ENCODE measurements around the gene MAGEF1.

The MAGEF1 gene, protein sequence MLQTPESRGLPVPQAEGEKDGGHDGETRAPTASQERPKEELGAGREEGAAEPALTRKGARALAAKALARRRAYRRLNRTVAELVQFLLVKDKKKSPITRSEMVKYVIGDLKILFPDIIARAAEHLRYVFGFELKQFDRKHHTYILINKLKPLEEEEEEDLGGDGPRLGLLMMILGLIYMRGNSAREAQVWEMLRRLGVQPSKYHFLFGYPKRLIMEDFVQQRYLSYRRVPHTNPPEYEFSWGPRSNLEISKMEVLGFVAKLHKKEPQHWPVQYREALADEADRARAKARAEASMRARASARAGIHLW

DNA sequence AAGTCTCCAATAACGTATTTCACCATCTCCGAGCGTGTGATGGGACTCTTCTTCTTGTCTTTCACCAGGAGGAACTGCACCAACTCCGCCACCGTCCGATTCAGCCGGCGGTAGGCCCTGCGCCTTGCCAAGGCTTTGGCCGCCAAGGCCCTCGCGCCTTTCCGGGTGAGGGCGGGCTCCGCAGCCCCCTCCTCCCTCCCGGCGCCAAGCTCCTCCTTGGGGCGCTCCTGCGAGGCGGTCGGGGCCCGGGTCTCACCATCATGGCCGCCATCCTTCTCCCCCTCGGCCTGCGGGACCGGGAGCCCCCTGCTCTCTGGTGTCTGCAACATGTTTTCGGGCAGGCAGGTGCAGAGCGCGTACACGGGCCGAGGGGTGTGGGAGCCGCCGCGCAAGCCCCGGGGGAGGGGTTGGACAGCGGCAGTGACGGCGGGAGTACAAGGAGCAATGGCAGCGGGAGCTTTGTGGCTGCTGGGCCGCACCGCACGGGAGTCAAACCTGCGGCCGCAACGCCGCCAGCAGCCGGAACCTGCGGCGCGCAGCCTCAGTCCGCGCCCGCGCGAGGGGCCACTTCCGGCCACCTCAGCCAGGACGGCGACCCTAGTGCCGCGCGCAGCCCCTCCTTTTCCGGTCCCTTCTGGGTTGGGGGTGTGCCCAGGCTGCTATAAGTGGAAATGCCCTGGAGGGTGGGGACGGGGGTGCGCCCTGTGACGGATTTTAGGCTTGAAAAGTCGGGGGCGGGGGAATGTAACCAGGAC, at the start of gene MAGEF1:
Gene MAGEF1, minus strand, starts transcription at position 572 of the 755 bp plus-strand sequence. Its CDS starts 243 bp downstream, at position 329.
- peak; percentile 90 for DNase-seq (ENCODE audit: low spot score)

DNA sequence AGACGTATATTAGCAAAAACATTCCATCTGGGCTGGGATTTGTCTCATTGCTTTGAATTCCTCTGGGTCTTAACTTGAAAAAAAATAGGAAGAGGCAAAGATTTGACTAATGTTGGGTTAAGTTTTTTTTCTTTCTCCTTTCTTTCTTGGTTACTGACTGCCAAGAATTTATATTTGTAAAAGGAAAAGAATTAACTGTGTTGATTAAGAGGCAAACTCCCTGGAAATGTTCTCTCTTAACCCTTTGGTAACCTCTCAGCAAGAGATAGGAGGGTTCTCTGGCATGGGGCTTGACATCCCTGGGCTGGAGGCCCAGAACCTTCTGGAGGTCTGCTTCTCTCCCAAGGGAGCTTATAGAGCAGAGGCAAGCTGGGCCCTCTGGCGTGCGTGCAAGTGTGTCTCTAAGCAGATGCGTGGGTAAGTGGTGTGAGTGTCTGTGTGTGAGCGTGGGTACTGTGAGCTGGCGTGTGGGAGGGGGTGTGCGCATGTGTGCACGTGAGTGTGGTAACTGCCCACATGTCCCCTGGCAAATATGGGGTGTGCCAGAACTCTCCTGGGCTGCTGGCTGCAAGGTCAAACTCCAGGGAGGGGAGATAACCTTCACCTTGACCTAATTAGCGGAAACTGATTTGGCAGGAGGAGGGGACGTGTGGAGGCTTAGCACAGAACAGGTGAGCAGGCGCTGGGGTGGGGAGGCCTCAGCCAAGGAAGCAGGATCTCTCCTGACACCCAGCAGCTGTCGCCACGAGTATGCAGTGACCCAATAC, 49.4 kb upstream of the MAGEF1 start:
- no peak for DNase-seq (ENCODE audit: low spot score)

DNA sequence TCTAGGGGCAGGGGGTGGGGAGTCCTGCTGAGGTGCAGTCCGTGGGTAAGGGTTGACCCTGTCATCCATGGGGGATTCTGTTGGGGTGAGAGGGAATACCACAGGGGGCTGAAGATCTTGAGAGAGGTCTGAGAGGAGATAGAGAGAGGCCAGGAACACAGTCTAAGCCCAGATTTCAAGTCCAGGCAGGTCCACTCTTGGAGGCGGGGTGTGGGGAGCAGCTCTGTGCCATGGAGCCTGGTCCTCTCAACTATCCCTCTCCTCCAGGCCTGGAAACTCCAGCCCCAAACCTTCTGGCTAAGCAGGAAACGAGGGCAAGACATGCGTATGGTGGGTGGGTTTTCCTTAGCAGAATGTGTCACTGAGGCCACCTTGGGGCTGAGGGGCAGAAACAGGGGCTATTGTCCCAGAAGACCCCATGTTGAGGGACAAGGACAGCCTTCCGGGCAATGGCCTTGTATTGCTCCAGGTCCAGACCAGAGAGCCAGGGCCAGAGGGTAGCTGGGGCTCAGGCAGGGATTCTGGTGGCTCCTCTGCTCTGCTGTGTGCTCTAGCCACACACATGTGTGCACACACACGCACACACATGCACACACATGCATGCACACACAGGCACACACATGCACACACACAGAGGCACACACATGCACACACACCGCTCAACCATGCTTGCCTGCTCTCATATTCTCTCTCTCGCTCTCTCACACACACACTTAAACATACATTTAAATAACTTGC, 48.6 kb upstream of the MAGEF1 start:
- no peak for DNase-seq (ENCODE audit: low spot score)

DNA sequence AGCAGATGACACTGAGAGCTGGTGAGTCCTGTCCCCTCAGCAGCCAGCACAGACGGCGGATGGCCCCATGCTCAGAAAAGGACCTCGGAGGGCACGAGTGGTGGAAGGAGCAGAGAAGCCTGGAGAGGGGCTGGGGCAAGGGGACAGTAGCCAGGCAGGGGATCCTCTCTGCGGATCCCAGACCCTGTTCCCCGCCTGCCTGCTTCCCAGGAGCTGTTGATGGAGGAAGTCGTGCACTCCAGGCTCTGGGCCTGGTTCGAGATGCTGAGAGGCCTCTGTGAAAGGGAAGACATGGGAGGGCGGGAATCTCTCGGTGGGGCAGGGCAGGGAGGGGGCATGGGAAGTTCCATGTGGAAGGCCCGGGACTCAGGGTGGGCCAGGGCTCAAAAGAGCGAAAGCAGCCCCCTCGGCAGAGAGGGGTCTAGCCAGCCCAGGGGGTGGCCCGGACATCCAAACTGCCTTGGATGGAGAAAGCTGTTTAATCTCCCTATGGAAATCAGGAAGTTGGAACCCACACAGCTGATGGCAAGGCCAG, 47.9 kb upstream of the MAGEF1 start:
- DNase-seq (ENCODE audit: low spot score), result no peak

DNA sequence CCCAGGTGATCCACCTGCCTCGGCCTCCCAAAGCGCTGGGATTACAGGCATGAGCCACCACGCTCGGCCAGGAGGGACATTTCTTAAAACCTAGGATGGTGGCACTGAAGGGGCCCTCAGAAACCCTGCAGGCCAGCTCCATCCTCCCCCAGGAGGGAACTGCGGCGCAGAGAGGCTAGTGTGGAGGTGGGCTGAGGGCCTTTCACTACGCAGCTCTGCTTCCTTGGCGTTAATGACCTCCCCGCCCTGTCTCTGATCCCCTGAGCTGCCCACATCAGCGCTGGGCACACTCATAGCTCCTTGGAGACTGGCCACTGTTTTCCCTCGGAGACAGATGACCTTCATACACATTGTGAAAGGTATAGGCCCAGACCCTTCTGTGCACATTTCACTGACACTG, 46.2 kb upstream of the MAGEF1 start:
- no peak for DNase-seq (ENCODE audit: low spot score)

DNA sequence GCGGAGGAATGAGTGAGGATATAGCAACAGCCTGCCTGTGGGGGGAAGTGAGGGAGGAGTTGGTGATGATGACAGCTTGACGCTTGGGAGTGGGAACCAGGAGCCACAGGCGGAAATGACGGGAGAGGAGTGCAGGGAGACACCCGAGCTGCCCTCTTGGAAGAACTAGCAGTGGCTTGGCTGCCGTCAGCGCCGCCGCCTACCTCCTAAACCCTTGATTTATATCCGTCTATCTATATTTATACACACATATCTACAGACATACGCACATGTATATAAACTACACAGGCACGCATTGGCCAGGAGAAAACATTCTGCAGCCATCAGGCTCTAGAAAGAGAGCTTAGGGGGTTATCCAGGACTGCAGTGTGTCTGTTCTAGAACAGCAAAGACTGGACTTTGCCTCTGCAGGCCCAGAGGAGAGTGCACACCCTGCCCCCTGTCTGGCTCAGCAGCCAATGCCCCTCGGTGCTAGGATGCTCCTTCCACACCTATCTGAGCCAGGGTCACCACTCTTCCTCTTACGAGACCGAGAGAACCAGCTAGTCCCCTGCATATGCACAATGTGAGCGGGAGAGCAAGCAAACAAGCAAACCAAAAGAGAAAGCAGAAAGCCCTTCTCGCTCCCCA, 45.3 kb upstream of the MAGEF1 start:
- DNase-seq (ENCODE audit: low spot score), result no peak

DNA sequence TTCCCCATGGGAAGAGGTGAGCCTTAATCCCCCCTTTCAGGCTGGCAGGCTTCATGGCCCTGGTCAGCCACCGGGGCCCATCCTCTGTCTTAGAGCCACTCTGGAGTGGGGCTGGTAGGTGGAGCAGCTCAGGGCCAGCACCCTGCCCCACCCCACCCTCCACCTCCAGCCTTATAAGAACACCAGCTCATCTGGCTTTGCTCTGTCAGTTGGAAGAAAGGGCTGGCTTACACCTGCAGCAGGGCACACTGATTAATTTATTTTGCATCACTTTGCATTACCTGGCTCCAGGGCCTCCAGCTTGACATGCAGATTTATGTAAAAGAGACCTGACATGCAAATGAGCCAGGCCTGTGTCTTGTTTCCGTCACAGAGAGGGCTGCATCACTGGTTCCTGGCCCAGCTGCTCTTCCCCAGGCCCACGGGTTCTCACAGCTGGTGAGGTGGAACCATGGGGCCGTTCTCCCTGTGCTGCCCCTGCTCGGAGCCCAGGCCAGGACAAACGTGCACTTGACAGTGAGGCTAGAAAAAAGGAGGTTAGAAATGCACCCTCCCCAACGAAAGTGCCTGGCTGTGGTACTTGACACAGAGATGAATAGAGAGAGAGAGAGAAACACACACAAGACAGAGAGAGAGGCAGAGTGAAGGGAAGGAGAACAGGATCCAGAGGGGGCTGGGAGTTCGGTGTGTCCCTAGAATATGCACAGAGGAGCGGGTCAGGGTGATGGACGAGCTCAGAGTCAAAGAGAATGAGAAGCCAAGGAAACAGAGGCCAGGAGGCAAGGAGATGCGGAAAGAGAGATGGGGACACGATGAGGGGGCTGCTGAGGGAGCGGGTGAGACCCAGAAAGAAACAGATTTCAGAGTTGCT, 44.5 kb upstream of the MAGEF1 start:
- no peak for DNase-seq (ENCODE audit: low spot score)

DNA sequence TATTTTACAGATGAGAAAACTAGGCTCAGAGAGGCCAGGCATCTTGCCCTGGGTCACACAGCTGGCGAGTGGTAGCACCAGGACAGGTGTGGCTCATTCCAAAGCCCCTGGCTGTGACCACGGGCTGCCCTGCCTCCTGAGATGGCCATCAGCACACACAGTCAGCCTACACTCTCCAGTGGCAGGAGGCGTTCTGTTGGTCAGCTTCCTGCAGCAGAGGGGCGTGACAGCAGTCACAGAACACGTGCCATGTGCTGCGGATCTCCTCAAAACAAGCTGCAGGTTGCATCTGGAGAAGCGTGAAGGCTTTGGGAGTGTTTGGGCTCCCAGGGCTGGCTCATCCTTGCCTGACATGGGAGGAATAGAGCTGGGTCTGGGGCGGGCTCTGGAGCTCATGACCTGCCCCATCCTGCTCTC, 43.5 kb upstream of the MAGEF1 start:
- no peak for DNase-seq (ENCODE audit: low spot score)

DNA sequence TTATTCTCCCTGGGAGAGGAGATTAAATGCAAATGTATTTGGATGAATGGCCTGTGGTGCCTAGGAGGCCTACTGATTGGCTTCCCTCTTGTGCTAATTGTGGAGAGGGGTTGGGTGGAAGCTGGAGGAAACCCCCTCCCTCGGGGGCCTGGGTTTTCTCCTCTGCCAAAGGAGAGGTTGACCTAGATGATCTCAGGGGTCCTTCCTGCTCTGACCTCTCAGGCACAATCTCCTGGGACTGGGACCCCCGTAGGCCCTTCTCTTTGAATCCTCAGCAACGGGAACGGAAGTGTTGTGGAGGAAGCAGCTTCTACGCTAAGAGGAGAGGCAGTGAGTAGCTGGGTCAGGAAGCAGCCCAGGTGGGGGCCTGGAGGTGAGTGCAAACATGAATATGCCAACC, 40.5 kb upstream of the MAGEF1 start:
- no peak for DNase-seq (ENCODE audit: low spot score)

DNA sequence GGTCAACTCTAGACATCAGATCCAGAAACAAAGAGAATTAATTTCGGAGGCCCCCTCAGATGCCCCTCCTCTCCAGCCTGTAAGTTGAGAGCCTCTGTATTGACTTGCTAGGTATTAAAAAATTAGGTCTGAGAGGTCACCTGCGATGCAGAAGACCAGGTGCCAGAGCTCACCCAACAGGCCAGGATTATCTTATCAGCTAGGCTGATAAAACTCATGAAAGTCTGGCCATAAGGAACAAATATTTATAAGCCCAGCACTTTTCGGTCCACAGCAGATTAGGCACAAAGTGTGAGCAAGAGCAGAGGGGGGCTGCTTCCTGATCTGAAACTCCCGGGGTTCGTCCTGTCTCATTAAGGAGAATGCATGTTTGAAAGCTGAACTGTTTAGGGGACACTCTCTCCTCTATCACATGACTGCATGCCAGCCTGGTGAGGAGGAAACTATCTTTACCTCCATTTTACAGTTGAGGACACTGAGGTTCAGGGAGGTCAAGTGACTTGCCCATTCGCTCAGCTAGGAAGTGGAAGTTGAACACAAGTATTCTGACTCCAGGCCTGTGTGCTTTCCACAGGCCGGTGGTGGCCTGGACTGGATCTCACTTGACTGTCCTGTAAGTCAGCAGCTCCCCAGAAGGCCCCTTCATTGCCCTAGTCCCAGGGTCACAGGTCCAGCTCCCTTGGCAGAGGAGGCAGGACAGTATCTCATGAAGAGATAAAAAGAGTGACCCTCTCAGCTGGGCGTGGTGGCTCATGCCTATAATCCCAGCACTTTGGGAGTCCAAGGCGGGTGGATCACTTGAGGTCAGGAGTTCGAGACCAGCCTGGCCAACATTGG, 39.6 kb upstream of the MAGEF1 start:
- DNase-seq (ENCODE audit: low spot score), result no peak

DNA sequence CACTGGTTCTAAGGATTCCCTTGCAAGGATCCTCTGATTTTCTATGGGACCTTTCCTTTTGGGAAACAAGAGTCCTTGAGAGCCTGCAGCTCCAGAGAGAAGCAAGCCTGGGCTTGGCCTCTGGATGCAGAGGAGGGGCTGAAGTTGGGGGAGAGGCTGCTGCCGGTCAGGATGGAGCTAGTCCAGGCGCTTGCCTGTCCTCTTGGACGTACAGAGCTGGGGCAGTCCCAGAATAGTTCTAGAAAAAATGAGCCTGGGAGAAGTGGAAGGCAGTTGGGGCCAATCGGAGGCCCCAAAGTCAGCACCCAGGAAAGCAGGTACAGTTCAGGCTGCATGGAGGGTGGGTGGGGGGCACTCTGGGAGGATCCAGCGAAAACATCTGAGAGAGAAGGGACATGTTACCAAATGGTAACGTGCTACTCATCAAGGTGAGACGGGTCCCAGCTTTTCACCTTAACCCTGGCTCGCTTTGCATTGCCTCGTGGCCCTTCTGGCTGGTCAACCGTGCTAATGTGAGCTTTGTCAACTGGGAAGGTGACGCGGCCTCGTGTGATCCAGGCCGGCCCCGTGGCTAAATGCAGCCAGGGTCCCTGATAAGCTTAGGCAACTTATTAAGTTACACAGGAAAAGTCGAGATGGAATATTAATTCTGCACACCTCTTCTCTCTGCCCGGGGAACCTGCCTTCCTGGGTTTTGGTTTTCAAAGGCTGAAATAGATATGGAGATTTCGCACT, 38.7 kb upstream of the MAGEF1 start:
- no peak for DNase-seq (ENCODE audit: low spot score)

DNA sequence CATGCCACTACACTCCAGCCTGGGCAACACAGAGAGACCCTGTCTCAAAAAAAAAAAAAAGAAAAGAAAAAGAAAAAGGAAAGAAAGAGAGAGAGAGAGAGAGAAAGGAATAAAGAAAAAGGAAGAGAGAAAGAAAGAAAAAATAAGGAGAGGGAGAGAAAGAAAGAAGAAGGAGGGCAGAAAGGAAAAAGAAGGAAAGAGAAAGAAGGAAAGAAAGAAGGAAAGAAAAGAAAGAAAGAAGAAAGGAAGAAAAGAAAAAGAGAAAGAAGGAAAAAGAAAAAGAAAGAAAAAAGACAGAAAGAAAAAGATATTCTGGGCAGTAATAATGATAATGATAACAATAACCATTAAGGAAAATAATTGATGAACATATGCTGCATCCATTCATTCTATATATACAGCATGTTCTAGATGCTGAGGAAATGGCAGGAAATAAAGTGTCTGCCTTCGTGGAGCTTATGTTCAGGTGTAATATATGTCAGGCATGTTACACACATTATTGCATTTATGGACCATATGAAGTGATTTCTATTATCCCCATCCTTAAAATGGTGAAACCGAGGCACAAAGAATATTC, 37.4 kb upstream of the MAGEF1 start:
- DNase-seq (ENCODE audit: low spot score), result no peak

DNA sequence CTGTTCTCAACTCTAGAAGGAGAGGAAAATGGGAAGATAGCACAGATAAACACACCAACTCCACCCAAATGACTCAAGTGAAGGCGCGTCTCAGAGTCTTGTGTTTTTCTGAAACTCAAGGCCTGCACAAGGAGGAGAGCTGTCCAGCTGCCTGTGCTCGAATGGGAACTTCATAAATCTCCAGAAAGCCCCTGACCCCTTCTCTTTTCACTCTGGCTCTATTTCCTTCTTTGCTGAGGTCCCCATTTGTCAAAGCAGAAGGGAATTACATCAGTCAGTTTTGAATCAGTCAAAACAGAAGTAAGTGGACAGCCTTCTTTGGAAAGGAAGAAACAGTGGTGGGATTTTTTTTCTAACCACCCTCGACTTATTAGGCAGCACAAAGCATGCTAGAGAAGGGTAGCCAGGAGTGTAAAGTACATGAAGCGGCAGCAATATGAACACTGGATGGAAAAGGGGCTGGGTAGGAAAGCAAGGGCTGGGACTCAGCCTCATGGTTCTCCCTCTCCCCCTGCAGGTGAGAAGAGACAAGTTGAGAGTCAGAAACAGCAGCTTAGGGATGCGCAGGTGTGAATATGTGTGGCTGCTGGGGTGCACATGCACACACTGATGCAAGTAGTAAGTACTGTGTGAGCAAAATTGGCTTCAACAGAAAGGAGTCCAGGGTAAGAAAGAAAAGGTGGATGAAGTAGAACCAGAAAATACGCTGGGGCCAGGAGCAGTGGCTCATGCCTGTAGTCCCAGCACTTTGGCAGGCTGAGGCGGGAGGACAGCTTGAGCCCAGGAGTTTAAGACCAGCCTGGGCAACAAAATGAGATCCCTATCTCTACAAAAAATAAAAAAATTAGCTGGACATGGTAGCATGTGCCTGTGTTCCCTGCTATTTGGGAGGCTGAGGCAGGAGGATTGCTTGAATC, 36.6 kb upstream of the MAGEF1 start:
- DNase-seq (ENCODE audit: low spot score), result peak; percentile 49

DNA sequence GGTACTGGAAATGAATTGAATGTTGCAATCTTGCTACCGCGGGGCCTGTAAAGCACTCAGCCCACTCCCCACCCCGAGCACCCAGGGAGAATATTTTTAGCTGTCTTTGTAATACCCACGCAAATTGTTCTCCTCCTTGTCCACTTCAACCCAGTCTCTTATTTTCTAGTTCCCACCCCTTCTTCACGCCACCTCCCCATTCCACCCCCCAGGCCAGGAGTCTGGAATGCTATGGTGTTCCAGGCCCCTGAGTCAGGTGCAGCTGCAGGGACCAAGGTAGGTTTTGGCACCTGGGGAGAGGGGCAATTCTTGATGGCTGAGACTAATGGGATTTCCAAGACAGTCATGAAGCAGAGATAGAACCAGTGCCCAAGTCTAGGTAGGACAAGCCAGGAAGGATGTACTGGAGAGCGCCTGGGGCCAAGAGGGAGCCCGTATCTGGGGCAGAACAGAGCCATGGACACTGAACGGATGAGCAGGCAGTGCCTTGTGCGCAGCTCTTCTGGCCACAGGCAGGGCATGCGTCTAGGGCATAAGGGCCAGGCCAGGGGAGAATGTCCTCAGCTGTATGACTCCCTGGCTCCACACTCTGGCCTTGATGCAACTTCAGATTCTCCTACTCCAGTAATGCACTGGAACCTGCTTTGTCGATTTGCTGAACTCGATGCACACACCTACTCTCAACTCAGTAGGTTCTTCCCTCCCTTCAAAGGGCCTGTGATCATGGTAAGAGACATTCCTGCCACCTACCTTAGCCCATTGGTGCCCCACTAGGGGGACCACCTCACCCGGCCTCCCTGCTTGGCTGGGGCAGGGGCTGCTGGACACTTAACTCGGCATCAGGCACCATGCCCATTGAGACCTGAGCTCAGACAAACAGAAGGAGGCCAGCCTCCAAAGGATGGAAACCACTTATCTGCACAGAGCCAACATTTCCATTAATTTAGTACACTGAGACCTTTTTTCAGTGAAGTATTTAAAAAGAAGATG, 34.6 kb upstream of the MAGEF1 start:
- no peak for DNase-seq (ENCODE audit: low spot score)

DNA sequence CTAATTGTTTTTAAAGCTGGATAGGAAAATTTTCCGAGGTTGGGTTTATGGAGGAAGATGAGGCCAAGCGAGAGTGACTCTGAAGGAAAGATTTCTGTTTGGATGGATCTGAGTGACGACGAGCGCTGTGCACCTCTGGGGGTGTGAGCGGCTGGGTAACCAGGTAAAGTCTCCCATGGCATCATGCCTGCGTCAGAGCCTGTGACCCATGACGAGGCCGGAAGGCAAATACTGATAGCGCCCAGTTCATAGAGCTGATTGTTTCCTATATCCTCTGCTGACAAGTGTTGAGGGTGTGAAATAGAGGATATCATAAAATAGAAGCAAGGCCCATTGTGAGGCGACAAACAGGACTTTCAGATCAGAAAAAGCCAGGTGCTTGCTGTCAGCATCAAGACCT, 33.7 kb upstream of the MAGEF1 start:
- no peak for DNase-seq (ENCODE audit: low spot score)

DNA sequence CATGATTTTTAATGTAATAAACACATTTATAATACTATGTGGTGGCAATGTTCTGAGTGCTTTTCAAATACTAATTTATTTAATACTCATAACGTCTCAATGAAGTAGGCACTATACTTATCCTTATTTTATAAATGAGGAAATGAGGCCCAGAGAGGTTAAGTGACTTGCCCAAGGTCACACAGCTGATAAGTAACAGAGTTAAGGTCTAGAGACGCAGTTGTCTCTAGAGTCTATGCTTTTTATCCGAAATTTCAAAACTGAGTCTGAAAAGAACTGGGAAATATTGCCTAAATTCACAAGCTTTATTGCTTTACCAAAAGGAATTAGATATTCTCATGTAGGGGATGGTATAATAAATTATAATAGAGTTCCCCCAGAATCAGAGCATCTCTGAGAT, 31.4 kb upstream of the MAGEF1 start:
- DNase-seq (ENCODE audit: low spot score), result no peak

Data from HuH-7.5 (cell line).